Hematopoietic multipotent progenitor cell (in vitro differentiated cells): ENCODE results near the gene MYH9. TPM values are rescaled to one million over a fixed set of nuclear protein-coding genes. Genes with fewer than 3 reads are reported as not detected.

Source experiments
- DNase-seq, 3 donors: peaks; one replicate each; pipeline ENCODE4 v3.0.0-alpha.2; 2011 to 2015; ENCODE audit warnings: low read depth in 2 of 3, low spot score in 2 of 3
- total RNA-seq: library from RNA; depleted of rRNA; stranded (reverse); fragments of >200 nt; gene quantifications from one replicate; pipeline ENCODE4 v1.2.3, GENCODE V29; 2012

Gene MYH9
- total RNA-seq, 1 donor = 329 TPM

DNA sequence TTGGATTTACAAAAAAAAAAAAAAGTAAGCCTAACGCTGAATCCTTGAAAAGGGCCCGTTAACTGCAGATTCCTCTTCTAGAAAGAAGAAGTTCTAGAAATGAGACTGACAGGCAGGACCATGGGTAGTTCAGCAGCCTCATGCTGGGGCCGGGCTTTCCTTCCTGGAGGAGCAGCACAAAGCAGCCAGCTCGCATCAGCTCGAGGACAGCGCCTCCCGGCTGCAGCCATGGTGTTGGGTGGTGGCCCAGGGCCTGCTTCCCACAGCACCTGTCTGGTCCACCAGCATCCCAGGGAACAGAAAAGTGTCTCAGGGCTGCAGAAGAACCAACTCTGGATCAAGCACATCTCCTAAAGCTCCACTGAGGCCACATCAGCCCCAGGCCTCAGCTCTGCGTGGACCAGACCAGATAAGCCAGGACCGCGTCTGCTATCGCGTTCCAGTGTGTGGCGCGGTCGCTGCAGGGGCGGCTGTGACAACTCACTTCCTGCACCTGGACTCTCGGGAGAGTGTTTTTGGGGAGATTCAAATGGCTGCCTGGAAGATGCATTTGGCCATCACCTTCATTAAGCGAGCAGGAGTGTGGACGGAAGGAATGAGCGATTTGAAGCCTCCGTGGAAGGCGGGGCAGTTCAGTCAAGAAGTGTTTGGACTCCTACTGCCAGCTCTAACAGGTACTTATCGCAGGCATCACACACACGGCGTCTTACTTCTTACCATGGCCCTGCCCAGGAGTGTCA, 53.5 kb downstream of the MYH9 start:
- peak in 1 of 3 donors; percentile 40 for DNase-seq

DNA sequence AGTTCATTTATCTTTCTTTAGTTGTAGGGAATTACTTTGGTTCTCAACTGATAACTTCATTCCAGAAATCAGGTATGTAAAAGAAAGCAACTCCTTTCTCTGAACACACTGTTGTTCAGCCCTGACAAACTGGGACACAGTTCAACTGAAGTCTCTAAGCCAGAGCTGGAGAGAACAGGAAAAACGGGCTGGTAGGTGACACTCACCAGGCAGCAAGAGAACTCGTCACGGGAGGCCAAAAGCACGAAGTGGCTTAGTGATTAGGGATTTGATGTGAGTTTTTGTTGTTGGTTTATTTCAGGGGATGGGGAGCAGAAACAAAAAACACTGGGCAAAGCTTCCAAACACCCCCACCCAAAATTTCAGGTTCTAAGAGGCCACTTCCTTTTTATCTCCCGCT, 54.1 kb downstream of the MYH9 start:
- DNase-seq = no peak

DNA sequence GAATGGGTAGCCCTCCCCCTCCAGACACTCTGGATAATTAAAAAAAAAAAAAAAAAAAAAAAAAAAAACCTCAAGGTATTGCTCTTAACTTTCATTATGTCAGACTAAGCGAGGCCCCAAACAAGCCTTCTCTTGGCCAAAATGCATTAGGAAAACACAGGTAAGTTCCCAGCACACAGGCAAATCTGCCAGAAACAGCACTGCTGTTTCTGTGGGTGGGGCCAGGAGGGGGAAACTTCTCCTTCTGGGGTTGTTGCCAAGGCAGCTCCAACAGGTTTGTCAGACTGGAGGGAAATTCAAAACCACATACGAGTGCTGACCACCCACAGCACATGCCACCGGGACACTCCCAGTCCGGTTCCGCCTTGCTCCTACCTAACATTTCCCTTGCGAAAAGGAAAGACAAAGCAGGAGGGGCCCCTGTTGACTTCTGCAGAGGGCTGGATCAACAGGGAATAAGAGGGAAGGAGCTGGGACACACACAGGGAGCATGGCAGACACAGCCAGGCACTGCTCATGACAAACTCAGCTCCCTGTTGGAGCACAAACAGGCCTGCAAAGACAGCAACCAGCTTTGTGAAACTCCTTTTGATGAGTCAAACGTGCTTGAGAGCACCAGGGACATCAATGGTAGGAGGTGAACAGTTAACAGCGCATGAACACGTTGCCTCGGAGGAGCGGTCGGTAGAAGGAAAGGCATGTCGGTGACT, 55.0 kb downstream of the MYH9 start:
- DNase-seq = peak in 2 of 3 donors; percentile 42 to 48

DNA sequence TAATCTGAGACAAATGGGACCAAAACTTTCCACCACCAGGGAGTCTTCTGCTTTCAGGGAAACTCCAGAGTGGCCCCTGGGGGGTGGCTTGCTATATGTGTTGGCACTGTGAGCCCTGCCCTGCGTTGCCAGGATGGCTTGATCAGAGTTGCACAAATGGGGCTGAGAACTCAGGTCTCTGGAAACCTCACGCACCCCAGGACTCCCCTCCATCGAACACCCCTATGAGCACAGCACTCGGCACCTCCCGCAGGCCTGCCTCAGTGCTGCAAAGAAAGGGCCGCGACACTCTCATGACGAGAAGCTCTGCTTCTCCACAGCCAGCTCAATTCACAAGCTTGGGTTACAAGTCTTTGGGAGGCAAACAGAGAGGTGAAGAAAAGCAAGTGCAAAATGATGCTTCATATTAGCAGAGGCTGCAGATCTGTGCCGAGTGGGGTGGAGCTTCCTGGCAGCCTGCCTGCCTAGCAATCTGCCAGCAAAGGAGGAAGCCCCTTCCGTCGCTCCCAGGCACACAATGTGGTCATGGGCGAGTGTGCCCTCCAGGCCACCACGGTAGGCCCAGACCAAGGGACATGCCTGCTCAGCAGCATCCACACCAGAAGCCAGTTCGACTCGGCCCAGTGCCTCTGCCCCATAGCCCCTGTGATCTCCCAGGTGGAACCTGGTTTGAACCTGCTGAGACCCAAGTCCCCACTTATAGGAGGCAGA, 55.7 kb downstream of the MYH9 start:
- peak in 2 of 3 donors; percentile 73 to 83 for DNase-seq

- peak in 2 of 3 donors; percentile 90 for DNase-seq
Measured at GRCh38 chr22:36331306-36331911, 56.4 kb downstream of the MYH9 start.

- DNase-seq = no peak
Measured at GRCh38 chr22:36330655-36331305, 57.0 kb downstream of the MYH9 start.

- DNase-seq = no peak
Measured at GRCh38 chr22:36330127-36330526, 57.6 kb downstream of the MYH9 start.

DNA sequence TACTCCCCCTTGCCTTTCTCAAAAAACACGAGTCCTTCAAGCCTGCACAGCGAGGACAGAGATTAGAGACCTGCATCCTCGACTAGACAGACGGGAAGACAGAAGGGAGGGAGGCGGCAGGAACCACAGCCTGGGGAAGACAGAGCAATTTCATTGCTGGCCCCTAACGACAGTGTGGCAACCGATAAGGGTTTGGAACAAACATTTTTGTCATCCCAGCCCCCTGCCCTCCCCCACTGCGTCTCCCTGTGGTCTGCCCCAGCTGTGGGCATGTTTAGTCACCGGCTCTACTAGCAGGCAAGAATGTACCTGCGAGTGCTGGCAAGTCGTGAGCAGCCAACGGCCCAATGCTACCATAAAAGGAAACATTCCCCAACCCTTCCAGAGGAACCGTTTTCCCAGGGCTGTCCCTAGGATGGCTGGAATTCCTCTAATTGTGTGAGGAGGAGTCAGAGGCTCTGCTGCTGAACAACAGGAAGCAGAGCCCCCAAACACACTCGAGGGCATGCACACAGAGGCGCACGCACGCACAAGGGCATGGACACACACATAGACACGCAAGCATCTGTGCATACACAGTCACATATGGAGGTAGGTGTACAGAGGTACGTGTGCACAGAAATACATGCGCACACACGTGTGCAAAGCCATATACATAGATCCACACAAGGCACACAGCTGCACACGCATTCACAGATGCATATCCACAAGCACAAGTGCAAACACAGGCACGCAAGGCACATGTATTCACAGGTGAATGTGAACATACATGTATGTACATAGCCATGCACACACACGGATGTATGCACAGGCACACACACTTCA, 58.3 kb downstream of the MYH9 start:
- DNase-seq = peak in 2 of 3 donors; percentile 92 to 95

- peak in 2 of 3 donors; percentile 55 to 59 for DNase-seq
Measured at GRCh38 chr22:36328635-36329253, 59.0 kb downstream of the MYH9 start.

DNA sequence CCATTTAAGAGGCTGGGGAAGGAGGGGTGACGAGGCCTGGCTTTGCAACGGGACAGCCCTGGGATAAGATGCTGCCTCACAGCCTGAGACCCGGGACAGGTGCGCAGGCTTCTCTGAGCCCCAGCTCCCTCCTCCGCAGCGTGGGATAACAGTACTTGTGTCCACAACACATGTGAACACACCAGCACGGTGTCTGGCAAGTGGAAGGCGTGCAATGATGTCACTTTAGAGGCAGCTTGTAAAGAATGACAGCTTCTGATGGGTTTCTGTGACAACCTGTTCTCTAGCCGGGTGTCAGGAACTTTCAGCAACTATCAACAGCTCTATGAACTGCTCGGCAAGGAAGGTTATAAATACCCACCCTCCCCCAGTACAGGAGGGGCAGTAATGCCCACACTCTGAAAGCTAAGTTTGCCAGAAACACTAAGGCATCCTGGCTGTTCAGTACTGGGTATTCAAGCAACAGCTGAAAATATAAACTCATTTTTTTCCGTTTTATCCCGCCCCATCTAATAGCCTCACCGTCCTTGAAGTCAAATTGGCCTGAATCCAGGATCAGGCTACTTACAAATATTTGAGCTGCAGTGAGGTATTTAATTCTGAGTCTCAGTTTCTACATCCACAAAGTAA, 59.7 kb downstream of the MYH9 start:
- DNase-seq = no peak

GRCh38 chr22:36326178-36327161, 61.3 kb downstream of the MYH9 start:
- DNase-seq = no peak

GRCh38 chr22:36325154-36326031, 62.4 kb downstream of the MYH9 start:
- no peak for DNase-seq

DNA sequence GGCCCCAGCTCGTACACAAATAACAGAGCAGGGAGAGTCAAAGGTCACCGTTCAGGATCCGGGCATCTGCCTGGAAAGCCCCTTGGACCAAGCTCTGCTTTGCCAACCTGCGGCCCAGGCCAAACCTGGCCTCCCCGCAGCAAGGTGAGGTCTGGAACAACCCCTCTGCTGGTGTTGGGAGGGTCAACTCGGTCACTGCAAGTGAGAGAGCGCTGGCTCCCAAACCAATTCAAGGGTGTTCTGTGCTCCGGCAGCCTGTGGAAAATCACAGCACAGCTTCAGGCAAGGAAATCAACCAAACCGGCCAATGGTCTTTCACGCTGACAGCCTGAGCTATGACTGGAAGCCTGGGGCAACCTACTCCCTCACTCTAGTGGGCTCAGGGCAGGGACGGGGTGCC, 63.4 kb downstream of the MYH9 start:
- DNase-seq = no peak

DNA sequence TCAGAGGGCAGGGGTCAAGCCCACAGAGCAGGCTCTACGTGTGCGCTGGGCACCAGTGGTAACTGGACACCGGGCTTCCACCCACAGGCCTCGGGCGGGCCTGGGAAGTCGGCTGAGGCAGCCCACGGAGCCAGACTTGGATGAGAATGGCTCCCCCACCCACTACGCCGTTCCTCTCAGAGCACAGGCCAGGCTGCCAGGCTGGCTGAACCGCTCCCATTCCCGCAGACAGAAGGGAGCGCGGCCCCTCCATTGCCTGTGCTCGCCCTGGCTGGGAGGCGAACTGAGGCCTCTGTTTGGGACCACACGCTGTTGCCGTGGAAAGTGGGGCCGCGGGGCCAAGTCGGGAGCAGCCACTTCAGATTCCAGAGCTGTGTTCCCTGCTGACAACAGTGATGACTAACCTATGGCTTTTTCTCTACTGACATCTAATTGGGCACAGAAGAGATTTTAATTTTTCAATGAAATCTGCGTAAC, 63.9 kb downstream of the MYH9 start:
- DNase-seq = no peak

GRCh38 chr22:36323182-36323854, 64.4 kb downstream of the MYH9 start:
- no peak for DNase-seq

GRCh38 chr22:36322602-36322915, 65.2 kb downstream of the MYH9 start:
- DNase-seq = no peak
